HG03039 (cell line): ENCODE measurements around the gene KLF16.

Source experiments
- ATAC-seq: cut with Tn5 transposase; IDR thresholded peaks from one replicate; pipeline ENCODE4 v1.9.1; 2021; ENCODE audit warnings: mild to moderate bottlenecking, moderate library complexity; ENCODE audit not compliant: unreplicated experiment

Gene KLF16

GRCh38 chr19:1811942-1812425 lies 51.4 kb downstream of the KLF16 start, which contains the start of gene ATP8B3:
TSS of gene ATP8B3 (minus strand) at chr19:1812276. CDS start at chr19:1811736, 540 bp downstream.
- no peak for ATAC-seq

GRCh38 chr19:1811472-1811894 lies 51.9 kb downstream of the KLF16 start:
- no peak for ATAC-seq

- ATAC-seq: no peak
These were observed 52.8 kb downstream of the KLF16 start for GRCh38 chr19:1810439-1811160.

GRCh38 chr19:1809678-1810077 lies 53.7 kb downstream of the KLF16 start:
- no peak for ATAC-seq

GRCh38 chr19:1808395-1808731 lies 55.0 kb downstream of the KLF16 start:
- no peak for ATAC-seq

- ATAC-seq: no peak
These were observed 55.5 kb downstream of the KLF16 start for GRCh38 chr19:1807695-1808394.

- no peak for ATAC-seq
These were observed 56.2 kb downstream of the KLF16 start for GRCh38 chr19:1807030-1807694.

- no peak for ATAC-seq
These were observed 57.0 kb downstream of the KLF16 start for GRCh38 chr19:1806184-1807029.

GRCh38 chr19:1805401-1806183 lies 57.8 kb downstream of the KLF16 start:
- no peak for ATAC-seq

- no peak for ATAC-seq
These were observed 58.5 kb downstream of the KLF16 start for GRCh38 chr19:1804858-1805257.
